RWPE2 (cell line): ENCODE data around the gene DIPK1A.
"Not testable (repeated sequence)": the region's sequence is repeated elsewhere in the genome, so short reads cannot be mapped to it uniquely, and the experiment has no call there.

Experiments used
- ATAC-seq: fragments of 200-7000 bp; cut with Tn5 transposase; 3 replicates; pipeline ENCODE4 v1.9.1; 2021; ENCODE audit warnings: low read depth
- DNase-seq: peaks from one replicate; pipeline ENCODE4 v3.0.0-alpha.2; 2020; ENCODE audit warnings: low spot score
- H3K27ac ChIP-seq: fragments of 450-650 bp; 2 replicates; pipeline ENCODE4 v1.5.1; 2017; ENCODE audit warnings: mild to moderate bottlenecking; ENCODE audit not compliant: poor library complexity, severe bottlenecking
- H3K27me3 ChIP-seq: fragments of 250-450 bp; sonication (Bioruptor Pico); 2 replicates; pipeline ENCODE4 v1.5.1; 2021; ENCODE audit warnings: mild to moderate bottlenecking, moderate library complexity; ENCODE audit not compliant: insufficient read depth, poor library complexity, severe bottlenecking
- H3K36me3 ChIP-seq: fragments of 250-450 bp; sonication (Bioruptor Pico); 2 replicates; pipeline ENCODE4 v1.5.1; 2020; ENCODE audit warnings: low read depth, mild to moderate bottlenecking, moderate library complexity
- H3K4me1 ChIP-seq: fragments of 250-450 bp; sonication (Bioruptor Pico); 2 replicates; pipeline ENCODE4 v1.5.1; 2021; ENCODE audit warnings: mild to moderate bottlenecking, moderate library complexity; ENCODE audit not compliant: insufficient read depth, poor library complexity, severe bottlenecking
- H3K4me3 ChIP-seq: fragments of 250-450 bp; sonication (Bioruptor Pico); 2 replicates; pipeline ENCODE4 v1.5.1; 2021; ENCODE audit warnings: mild to moderate bottlenecking, moderate library complexity; ENCODE audit not compliant: severe bottlenecking
- H3K9me3 ChIP-seq: fragments of 250-450 bp; sonication (Bioruptor Pico); 2 replicates; pipeline ENCODE4 v1.5.1; 2021; ENCODE audit warnings: mild to moderate bottlenecking, moderate library complexity; ENCODE audit not compliant: severe bottlenecking
- TF ChIP-seq, protein P1 (sequence below): fragments of 450-650 bp; IDR thresholded peaks from one replicate; pipeline ENCODE4 v1.5.1; 2017; ENCODE audit warnings: mild to moderate bottlenecking, moderate library complexity; ENCODE audit not compliant: poor library complexity, severe bottlenecking

The DIPK1A gene

DNA sequence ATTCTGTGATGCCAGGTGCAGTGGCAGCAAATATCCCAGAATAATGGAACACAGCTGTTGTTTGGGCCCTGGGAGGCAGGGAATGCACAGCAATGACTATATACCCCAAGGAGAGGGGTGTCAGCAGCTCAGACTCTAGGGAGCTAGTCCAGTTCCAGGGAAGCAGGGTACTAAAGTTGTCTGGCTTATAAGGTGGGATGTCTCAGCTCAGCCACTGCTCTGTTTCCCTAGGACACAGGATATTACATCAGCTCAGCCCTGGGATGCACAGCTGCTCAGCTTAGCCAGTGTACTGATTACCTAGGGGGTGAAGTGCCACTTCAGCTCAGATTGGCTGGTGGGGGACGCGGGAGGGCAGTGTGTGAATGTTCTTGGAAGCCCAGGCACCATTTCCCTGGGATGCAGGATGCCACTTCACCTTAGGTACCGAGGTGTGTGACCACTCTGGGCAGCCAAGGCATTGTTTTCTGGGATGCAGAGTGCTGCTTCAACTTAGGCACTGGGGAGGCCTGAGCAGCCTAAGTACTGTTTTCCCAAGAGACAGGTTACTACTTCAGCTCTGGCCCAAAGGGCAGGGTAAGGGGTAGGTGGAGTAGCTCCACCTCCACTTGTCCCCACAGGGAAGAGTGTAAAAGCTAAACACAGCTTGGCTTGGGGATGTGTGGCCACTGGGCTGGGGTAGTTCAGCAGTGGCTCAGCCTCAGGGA is 59.4 kb downstream of the DIPK1A start:
- Histone ChIP-seq H3K27me3 (no peaks in the 10 kb centered on the region), H3K27ac (no peak overlapping the region), H3K36me3 (no peaks in the 10 kb centered on the region), H3K4me3 (no peak overlapping the region), H3K9me3 (no peaks in the 10 kb centered on the region), H3K4me1 (no peaks in the 10 kb centered on the region)
- no peak for ATAC-seq
- TF ChIP-seq, protein P1, sequence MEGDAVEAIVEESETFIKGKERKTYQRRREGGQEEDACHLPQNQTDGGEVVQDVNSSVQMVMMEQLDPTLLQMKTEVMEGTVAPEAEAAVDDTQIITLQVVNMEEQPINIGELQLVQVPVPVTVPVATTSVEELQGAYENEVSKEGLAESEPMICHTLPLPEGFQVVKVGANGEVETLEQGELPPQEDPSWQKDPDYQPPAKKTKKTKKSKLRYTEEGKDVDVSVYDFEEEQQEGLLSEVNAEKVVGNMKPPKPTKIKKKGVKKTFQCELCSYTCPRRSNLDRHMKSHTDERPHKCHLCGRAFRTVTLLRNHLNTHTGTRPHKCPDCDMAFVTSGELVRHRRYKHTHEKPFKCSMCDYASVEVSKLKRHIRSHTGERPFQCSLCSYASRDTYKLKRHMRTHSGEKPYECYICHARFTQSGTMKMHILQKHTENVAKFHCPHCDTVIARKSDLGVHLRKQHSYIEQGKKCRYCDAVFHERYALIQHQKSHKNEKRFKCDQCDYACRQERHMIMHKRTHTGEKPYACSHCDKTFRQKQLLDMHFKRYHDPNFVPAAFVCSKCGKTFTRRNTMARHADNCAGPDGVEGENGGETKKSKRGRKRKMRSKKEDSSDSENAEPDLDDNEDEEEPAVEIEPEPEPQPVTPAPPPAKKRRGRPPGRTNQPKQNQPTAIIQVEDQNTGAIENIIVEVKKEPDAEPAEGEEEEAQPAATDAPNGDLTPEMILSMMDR = no peak
- no peak for DNase-seq

DNA sequence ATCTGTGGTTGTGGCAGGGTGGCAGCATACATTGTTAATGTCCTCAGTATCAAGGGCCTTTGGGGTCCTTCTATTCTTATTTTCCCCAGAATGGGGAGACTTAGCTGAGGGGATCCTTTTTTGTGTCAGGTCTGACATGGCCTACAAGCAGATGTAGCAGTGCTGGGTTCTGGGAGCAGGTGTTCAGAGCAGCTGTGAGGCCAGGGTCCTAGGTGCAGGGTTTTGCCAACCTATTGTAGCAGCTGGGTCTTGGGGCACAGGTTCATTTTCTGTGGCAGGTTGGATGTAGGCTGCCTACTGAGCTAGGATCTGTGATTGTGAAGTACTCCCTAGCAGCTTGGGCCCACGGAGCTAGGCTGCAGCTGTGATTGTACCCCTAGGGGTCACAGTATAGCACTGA is 60.1 kb downstream of the DIPK1A start:
- Histone ChIP-seq H3K27ac (no peak overlapping the region), H3K4me3 (no peak overlapping the region), H3K9me3 (no peaks in the 10 kb centered on the region), H3K36me3 (no peaks in the 10 kb centered on the region), H3K27me3 (no peaks in the 10 kb centered on the region), H3K4me1 (no peaks in the 10 kb centered on the region)
- ATAC-seq = no peak
- TF ChIP-seq, protein P1 = no peak
- no peak for DNase-seq

- no peaks in the 10 kb centered on the region for H3K27me3 ChIP-seq
- no peak overlapping the region for H3K4me3 ChIP-seq
- no peak for DNase-seq
- H3K36me3 ChIP-seq = no peaks in the 10 kb centered on the region
- no peak overlapping the region for H3K27ac ChIP-seq
- no peaks in the 10 kb centered on the region for H3K9me3 ChIP-seq
- ATAC-seq = no peak
- H3K4me1 ChIP-seq = no peaks in the 10 kb centered on the region
- TF ChIP-seq, protein P1 = no peak
These were observed 60.7 kb downstream of the DIPK1A start for GRCh38 chr1:92900539-92900938.

- no peak overlapping the region for H3K27ac ChIP-seq
- H3K4me3 ChIP-seq = no peak overlapping the region
- no peaks in the 10 kb centered on the region for H3K27me3 ChIP-seq
- no peaks in the 10 kb centered on the region for H3K4me1 ChIP-seq
- H3K36me3 ChIP-seq = no peaks in the 10 kb centered on the region
- no peak for DNase-seq
- TF ChIP-seq, protein P1 = no peak
- no peaks in the 10 kb centered on the region for H3K9me3 ChIP-seq
- ATAC-seq = no peak
These were observed 61.5 kb downstream of the DIPK1A start for GRCh38 chr1:92899780-92900179.

DNA sequence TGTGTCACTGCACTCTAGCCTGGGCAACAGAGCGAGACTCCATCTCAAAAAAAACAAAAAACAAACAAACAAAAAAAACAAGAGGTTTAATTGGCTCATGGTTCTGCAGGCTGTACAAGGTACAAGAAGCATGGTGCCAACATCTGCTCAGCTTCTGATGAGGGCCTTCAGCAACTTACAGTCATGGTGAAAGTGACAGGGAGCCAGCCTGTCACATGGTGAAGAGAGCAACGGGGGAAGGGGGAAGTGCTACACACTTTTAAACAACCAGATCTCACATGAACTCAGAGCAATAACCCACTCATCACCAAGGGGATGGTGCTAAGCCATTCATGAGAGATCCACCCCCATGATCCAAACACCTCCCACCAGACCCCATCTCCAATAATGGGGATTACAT is 63.2 kb downstream of the DIPK1A start:
- not testable (repeated sequence) for H3K27ac ChIP-seq, H3K4me1 ChIP-seq, DNase-seq, H3K27me3 ChIP-seq, H3K9me3 ChIP-seq, ATAC-seq, H3K4me3 ChIP-seq, H3K36me3 ChIP-seq
